PC-9 (cell line): ENCODE results near the gene TMIGD2.

ENCODE experiments used
- CTCF ChIP-seq: fragments of 200-600 bp; sonication (generic); conservative IDR thresholded peaks from 2 replicates; pipeline ENCODE4 v1.6.1; 2017; ENCODE audit warnings: mixed run types, antibody characterized with exemption, mild to moderate bottlenecking, moderate library complexity
- EZH2 ChIP-seq: fragments of 200-600 bp; sonication (generic); IDR thresholded peaks from 2 replicates; pipeline ENCODE4 v1.8.0; 2017; ENCODE audit warnings: antibody characterized with exemption, low read depth

GRCh38 chr19:4268816-4269430 is 33.3 kb downstream of the TMIGD2 start:
- TF ChIP-seq CTCF = no peak
- no peak for TF ChIP-seq EZH2
